Natural killer cell (primary cell): Measurements from ENCODE around the gene TMEM163. TPM values are rescaled to one million over a fixed set of nuclear protein-coding genes. Genes with fewer than 3 reads are reported as not detected.

Source experiments
- ATAC-seq, 3 donors: fragments of 150-1000 bp in 2 of 3; fragments of 200-7000 bp in 1 of 3; cut with Tn5 transposase; 1 replicate in 1 of 3; 2 replicates in 2 of 3; pipeline ENCODE4 v1.10.0; 2021; ENCODE audit warnings: mild to moderate bottlenecking in 2 of 3, moderate library complexity in 2 of 3
- DNase-seq, 2 donors: peaks; one replicate each; pipeline versions ENCODE4 v3.0.0 to v3.0.0-alpha.2; 2013 to 2021; ENCODE audit warnings: mixed read lengths in 1 of 2
- H3K27ac ChIP-seq: one replicate; pipeline ENCODE4 v1.5.1; 2013; ENCODE audit warnings: mild to moderate bottlenecking, low read length
- H3K27me3 ChIP-seq: one replicate; pipeline ENCODE4 v1.6.1; 2013; ENCODE audit warnings: low read length; ENCODE audit not compliant: control insufficient read depth, insufficient read depth
- H3K36me3 ChIP-seq: one replicate; pipeline ENCODE4 v1.6.1; 2013; ENCODE audit warnings: low read length; ENCODE audit not compliant: control insufficient read depth, insufficient read depth
- H3K4me1 ChIP-seq: one replicate; pipeline ENCODE4 v1.6.1; 2013; ENCODE audit warnings: low read length; ENCODE audit not compliant: control insufficient read depth, insufficient read depth
- H3K4me3 ChIP-seq: one replicate; pipeline ENCODE4 v1.5.1; 2013; ENCODE audit warnings: low read length
- H3K9me3 ChIP-seq: one replicate; pipeline ENCODE4 v1.6.1; 2013; ENCODE audit warnings: low read length; ENCODE audit not compliant: control insufficient read depth, insufficient read depth
- H3K27ac Mint-ChIP-seq, 2 donors: one replicate each; pipeline ENCODE4 v1.8.0; 2022; ENCODE audit warnings: mild to moderate bottlenecking in 2 of 2, mixed read lengths in 2 of 2, moderate library complexity in 1 of 2
- H3K27me3 Mint-ChIP-seq, 2 donors: one replicate each; pipeline ENCODE4 v1.8.0; 2022; ENCODE audit warnings: low read depth in 2 of 2, mixed read lengths in 2 of 2
- H3K36me3 Mint-ChIP-seq: one replicate; pipeline ENCODE4 v1.8.0; 2022; ENCODE audit warnings: mixed read lengths
- H3K4me1 Mint-ChIP-seq, 2 donors: one replicate each; pipeline ENCODE4 v1.8.0; 2022; ENCODE audit warnings: mixed read lengths in 2 of 2
- H3K4me3 Mint-ChIP-seq: one replicate; pipeline ENCODE4 v1.8.0; 2022; ENCODE audit warnings: mild to moderate bottlenecking, moderate library complexity, mixed read lengths
- H3K9me3 Mint-ChIP-seq, 2 donors: one replicate each; pipeline ENCODE4 v1.8.0; 2022; ENCODE audit warnings: mixed read lengths in 2 of 2
- WGBS: methylation state at CpG from one replicate; pipeline ENCODE4 v1.1.7; 2013; ENCODE audit warnings: missing lambda C conversion rate; ENCODE audit not compliant: insufficient coverage; 5-methylcytosine and 5-hydroxymethylcytosine counted together
- intact Hi-C: fragments of 100-400 bp; cut with micrococcal nuclease; formaldehyde crosslinking; loops from one replicate; pipeline ENCODE4 v1.14.2; 2022
- total RNA-seq, 4 donors: library from RNA; stranded (reverse); fragments of 120-200 nt in 1 of 4; gene quantifications; one replicate each; pipeline versions ENCODE4 v1.2.3 to v1.2.4, GENCODE V29; 2013 to 2022
- TF ChIP-seq, protein P1 (sequence below): fragments of 200-600 bp; IDR thresholded peaks from one replicate; pipeline ENCODE4 v1.8.0; 2022; ENCODE audit warnings: antibody characterized with exemption

TMEM163 gene
- total RNA-seq, 3 donors from 2014 or later (not counting 1 experiment from before 2014, with no cell fraction given): 6.8 to 11.6 (median 10.3) TPM

DNA sequence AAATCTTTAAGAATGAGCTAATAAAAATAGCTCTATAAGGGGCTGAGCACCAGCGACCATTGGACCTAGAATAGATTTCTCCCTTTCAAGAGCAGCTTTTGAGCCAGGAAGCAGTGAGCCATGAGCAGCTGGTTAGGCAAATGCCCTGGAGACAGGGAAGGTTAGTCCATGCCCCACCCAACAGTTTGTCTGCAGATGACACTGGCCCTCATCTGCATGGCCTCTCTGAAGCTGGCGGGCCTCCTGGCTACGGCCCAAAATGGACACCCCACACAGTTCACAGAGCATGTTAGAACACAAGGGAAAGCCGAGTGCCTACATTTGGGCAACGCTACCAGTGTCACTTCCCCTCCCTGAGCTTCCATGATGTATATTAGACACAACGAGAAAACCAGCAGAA, 263.9 kb downstream of the TMEM163 start:
- H3K4me3 Mint-ChIP-seq: no peak overlapping the region
- TF ChIP-seq, protein P1, sequence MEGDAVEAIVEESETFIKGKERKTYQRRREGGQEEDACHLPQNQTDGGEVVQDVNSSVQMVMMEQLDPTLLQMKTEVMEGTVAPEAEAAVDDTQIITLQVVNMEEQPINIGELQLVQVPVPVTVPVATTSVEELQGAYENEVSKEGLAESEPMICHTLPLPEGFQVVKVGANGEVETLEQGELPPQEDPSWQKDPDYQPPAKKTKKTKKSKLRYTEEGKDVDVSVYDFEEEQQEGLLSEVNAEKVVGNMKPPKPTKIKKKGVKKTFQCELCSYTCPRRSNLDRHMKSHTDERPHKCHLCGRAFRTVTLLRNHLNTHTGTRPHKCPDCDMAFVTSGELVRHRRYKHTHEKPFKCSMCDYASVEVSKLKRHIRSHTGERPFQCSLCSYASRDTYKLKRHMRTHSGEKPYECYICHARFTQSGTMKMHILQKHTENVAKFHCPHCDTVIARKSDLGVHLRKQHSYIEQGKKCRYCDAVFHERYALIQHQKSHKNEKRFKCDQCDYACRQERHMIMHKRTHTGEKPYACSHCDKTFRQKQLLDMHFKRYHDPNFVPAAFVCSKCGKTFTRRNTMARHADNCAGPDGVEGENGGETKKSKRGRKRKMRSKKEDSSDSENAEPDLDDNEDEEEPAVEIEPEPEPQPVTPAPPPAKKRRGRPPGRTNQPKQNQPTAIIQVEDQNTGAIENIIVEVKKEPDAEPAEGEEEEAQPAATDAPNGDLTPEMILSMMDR: no peak
- H3K4me1 Mint-ChIP-seq: peaks cover 4 to 6% of the 10 kb centered on the region in 2 donors
- H3K4me3 ChIP-seq: no peak overlapping the region
- intact Hi-C loops: loop anchor here (10.0 kb wide), 1 partner anchor 270 kb away; no protein-coding TSS in a partner anchor
- H3K27me3 Mint-ChIP-seq: no peaks in the 10 kb centered on the region
- no peak overlapping the region for H3K27ac Mint-ChIP-seq
- no peaks in the 10 kb centered on the region for H3K36me3 Mint-ChIP-seq
- 93% methylated on average over 6 of the region's 6 CpGs for WGBS
- H3K27ac ChIP-seq: no peak overlapping the region
- no peaks in the 10 kb centered on the region for H3K9me3 ChIP-seq
- no peaks in the 10 kb centered on the region for H3K4me1 ChIP-seq
- peaks cover 19% of the 10 kb centered on the region for H3K36me3 ChIP-seq
- no peaks in the 10 kb centered on the region for H3K9me3 Mint-ChIP-seq
- ATAC-seq (no peak), DNase-seq (no peak)
- H3K27me3 ChIP-seq: no peaks in the 10 kb centered on the region

DNA sequence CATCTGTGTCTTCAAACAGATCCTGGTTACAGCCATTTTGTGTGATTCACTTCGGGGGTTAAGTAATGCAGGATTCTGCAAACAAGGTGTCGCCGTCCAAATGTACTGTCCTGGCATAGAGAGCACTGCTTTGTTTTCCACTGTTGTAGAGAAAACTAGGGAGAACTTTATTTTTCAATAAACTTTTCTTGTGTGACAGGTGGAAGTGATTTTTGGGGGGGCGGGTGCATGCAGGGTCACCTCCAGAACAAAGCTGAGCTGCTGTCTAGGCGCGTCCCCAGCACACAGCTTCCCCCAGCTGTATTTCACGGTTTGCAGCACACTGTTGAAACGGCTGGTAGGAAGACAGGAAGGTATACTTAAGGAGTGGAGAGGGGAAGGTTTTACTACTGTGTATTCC, 264.4 kb downstream of the TMEM163 start:
- H3K4me3 ChIP-seq: no peak overlapping the region
- DNase-seq (no peak), ATAC-seq (no peak)
- WGBS: 96% methylated on average over 6 of the region's 8 CpGs
- H3K27ac ChIP-seq: no peak overlapping the region
- peaks cover 22% of the 10 kb centered on the region for H3K36me3 ChIP-seq
- intact Hi-C loops: loop anchor here (10.0 kb wide), 1 partner anchor 270 kb away; no protein-coding TSS in a partner anchor
- TF ChIP-seq, protein P1: no peak
- no peaks in the 10 kb centered on the region for H3K36me3 Mint-ChIP-seq
- peaks cover 4 to 6% of the 10 kb centered on the region in 2 donors for H3K4me1 Mint-ChIP-seq
- no peaks in the 10 kb centered on the region for H3K9me3 ChIP-seq
- no peak overlapping the region for H3K4me3 Mint-ChIP-seq
- no peaks in the 10 kb centered on the region for H3K4me1 ChIP-seq
- no peak overlapping the region for H3K27ac Mint-ChIP-seq
- no peaks in the 10 kb centered on the region for H3K27me3 ChIP-seq
- no peaks in the 10 kb centered on the region for H3K27me3 Mint-ChIP-seq
- H3K9me3 Mint-ChIP-seq: no peaks in the 10 kb centered on the region

DNA sequence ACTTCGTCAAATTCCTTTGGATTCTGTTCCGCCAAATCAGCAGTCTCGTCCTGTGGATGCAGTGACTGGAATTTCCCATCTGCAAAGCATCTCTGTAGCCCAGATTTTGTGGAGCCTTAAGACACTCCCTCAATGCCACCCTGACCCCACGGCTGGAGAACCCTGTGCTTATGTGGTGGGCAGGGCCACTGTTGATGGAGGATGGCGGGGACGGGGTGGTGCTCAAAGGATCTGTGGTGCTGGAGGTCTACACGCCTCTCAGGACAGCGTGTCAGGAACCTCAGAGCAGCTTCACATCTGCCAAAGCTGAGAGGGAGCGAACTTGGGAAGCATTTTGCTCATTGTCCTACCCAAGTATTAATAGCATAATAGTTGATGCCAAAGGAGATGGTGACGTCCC, 264.8 kb downstream of the TMEM163 start:
- no peak overlapping the region for H3K4me3 Mint-ChIP-seq
- peaks cover 4 to 6% of the 10 kb centered on the region in 2 donors for H3K4me1 Mint-ChIP-seq
- no peaks in the 10 kb centered on the region for H3K27me3 Mint-ChIP-seq
- DNase-seq: no peak
- WGBS: 88% methylated on average over 10 of the region's 10 CpGs
- Histone ChIP-seq H3K4me3 (no peak overlapping the region), H3K27ac (no peak overlapping the region), H3K36me3 (peaks cover 25% of the 10 kb centered on the region), H3K9me3 (no peaks in the 10 kb centered on the region), H3K4me1 (no peaks in the 10 kb centered on the region), H3K27me3 (no peaks in the 10 kb centered on the region)
- ATAC-seq: no peak
- no peak overlapping the region for H3K27ac Mint-ChIP-seq
- no peaks in the 10 kb centered on the region for H3K36me3 Mint-ChIP-seq
- TF ChIP-seq, protein P1: no peak
- intact Hi-C loops: loop anchor here (10.0 kb wide), 1 partner anchor 271 kb away; no protein-coding TSS in a partner anchor
- no peaks in the 10 kb centered on the region for H3K9me3 Mint-ChIP-seq

DNA sequence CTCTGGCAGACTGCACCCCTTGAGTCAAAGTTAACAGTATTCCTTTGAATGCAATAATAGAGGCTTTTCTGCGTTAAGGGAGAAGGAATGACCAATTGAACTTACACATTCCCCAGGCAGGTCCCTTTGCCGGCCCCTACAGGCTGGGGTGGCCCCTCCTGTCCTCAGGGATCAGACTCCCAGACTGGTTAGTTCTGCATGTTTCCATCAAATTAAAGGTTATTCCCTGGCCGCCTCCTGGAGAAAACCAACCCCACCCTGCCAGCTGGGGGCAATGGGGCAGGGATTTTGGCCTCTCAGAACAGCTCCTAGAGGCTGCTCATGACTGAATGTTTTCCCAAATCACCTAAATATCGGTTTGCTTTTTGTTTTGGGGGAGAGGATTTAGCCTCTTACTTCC, 265.3 kb downstream of the TMEM163 start:
- Mint-ChIP-seq H3K4me3 (no peak overlapping the region), H3K4me1 (peaks cover 4 to 6% of the 10 kb centered on the region in 2 donors), H3K36me3 (no peaks in the 10 kb centered on the region), H3K9me3 (no peaks in the 10 kb centered on the region), H3K27ac (no peak overlapping the region), H3K27me3 (no peaks in the 10 kb centered on the region)
- Histone ChIP-seq H3K4me1 (no peaks in the 10 kb centered on the region), H3K36me3 (peaks cover 25% of the 10 kb centered on the region), H3K27me3 (no peaks in the 10 kb centered on the region), H3K4me3 (no peak overlapping the region), H3K9me3 (no peaks in the 10 kb centered on the region), H3K27ac (no peak overlapping the region)
- DNase-seq (no peak), ATAC-seq (no peak)
- TF ChIP-seq, protein P1: no peak
- WGBS: 97% methylated on average over 3 of the region's 4 CpGs
- intact Hi-C loops: loop anchor here (10.0 kb wide), 1 partner anchor 271 kb away; no protein-coding TSS in a partner anchor
